ENCODE measurements around the gene TMEM235.

DNA sequence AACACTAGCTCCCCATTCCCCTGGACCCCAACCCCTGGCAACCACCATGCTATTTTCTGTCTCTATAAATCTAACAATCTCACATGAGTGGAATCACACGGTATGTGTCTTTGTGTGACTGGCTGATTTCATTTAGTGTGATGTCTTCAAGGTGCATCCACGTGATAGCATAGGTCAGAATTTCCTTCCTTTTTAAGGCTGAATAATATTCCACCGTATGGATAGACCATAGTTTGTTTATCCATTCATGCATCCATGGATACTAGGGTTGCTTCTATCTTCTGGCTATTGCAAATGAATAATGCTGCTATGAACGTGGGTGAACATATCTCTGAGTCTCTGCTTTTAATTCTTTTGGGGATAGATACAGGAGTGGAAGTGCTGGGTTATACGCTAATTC, 43.9 kb downstream of the TMEM235 start:
- TF ChIP-seq POLR2AphosphoS5 (IDR thresholded peaks at IDR 0.05) (no peak), POLR2A (IDR thresholded peaks at IDR 0.05) (no peak)
- TF ChIP-seq, protein P1, sequence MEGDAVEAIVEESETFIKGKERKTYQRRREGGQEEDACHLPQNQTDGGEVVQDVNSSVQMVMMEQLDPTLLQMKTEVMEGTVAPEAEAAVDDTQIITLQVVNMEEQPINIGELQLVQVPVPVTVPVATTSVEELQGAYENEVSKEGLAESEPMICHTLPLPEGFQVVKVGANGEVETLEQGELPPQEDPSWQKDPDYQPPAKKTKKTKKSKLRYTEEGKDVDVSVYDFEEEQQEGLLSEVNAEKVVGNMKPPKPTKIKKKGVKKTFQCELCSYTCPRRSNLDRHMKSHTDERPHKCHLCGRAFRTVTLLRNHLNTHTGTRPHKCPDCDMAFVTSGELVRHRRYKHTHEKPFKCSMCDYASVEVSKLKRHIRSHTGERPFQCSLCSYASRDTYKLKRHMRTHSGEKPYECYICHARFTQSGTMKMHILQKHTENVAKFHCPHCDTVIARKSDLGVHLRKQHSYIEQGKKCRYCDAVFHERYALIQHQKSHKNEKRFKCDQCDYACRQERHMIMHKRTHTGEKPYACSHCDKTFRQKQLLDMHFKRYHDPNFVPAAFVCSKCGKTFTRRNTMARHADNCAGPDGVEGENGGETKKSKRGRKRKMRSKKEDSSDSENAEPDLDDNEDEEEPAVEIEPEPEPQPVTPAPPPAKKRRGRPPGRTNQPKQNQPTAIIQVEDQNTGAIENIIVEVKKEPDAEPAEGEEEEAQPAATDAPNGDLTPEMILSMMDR (IDR thresholded peaks at IDR 0.05), result no peak
